Measurements from ENCODE around the gene WDR88.
A peak's percentile ranks its signal among the peaks of the same experiment; 100 is the strongest.
"Not testable (repeated sequence)": the region's sequence is repeated elsewhere in the genome, so short reads cannot be mapped to it uniquely, and the experiment has no call there.

The WDR88 gene

DNA sequence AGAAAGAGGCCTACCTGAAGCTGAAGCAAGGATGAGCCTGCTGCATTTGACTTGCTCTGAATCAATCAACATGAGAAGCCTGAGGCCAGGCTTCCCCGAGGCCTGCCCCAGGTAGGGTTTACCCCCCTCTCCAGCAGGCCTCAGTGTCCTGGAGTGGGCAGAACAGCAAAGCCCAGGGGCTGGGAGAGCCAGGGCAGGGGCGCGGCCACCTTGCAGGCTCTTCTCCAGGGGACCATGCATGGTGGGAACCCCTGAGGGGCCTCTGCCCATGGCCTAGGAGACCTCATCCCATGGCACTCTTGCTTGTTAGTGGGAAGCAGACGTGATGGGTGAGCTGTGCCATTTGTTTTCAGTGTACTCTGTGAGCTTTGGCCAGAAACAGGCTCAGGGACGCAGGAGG is 42.3 kb downstream of the WDR88 start:
- no peak for DNase-seq

DNA sequence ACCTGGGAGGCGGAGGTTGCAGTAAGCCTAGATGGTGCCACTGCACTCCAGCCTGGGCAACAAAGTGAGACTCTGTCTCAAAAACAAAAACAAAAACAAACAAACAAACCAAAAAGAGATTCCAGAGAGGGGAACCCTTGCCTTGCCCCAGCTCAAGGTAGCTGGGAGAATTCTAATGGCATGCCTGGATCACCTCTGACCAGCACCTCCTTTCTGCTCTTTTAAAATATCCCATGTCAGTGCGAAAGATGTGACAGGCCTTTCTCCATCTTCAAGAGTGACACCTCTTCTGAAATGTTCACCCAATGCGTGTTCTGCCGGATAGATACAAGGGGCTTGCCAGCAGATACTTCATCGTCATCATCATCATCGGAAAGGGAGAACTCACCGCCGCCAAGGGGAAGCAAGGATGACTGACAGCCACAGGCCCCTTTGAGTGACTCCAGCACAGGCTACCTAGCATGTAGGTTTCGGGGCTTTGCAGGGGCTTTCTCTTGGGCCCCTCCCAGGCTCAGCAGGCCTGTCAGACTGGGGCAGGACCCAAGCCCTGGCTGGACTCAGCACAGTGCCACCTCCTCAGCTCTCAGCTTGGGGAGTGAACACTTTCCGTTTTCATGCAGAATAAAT is 43.4 kb downstream of the WDR88 start:
- DNase-seq: no peak

DNA sequence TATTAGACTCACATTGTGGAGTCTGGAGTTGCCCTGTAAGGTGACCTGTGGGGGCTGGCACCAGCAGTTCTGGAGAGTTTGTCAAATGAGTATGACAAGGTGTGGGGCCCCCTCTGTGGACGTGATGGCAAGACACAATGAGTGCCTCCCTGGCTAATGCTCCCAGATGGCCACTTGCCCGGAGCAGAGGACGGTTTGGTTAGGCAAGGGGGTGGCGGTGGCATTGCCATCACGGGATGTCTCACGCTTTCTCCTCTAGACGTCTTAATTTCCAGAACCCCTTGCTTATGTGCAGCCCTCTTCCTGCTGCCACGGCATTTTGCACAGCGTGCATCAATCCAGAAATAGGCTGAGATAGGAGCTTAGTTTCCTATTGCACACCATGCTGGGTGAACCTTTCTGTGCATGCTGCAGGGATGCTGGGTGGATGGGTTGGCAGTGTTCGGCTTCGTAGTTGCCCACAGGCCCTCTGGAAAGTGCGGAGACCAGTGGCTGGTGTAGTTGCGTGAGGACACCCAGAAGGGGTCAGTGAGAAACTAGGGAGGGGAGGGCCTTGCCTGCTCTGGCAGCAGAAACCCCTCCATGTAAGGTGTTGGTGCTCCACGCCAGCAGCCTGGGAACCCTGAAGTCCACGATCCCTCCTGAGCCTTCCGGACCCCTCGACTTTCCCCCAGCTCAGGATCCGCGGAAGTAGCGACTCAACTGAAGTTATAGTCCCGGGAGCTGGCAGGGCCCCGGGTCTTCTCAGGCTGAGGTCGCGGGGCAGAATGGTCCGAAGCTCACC is 44.2 kb downstream of the WDR88 start:
- DNase-seq: peak; percentile 38

DNA sequence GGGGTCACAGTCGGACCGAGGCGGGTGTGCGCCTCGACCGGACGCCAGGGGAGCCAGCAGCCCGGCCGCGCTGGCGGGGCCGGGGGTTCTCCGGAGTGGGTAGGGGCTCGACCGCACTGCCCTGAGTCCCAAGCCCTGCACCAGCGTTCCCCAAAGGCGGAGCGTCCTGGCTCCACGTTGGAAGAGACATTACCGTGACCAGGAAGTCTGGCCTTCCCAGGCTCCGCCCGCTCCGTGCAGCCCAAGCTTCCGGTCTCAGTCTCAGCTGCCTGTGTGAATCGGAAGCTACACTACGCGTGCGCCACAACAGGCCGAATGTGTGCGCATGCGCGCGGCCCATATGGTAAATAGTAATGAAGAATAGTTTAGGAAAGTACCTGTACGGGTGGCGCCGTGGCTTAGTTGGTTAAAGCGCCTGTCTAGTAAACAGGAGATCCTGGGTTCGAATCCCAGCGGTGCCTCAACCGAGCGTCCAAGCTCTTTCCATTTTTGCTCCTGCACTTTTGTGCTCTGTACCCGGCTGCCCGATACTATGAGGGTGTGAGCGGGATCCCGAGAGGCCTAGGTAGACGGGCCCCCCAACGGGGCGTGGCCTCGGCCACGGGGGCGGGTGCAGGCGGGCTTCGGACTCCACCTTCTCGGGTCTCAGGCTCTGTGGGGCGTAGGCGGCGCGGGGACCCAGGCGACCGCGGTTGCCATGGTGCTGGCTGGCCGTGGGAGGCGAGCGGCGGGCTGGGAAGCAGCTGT is 44.9 kb downstream of the WDR88 start:
- DNase-seq: peak; percentile 99

DNA sequence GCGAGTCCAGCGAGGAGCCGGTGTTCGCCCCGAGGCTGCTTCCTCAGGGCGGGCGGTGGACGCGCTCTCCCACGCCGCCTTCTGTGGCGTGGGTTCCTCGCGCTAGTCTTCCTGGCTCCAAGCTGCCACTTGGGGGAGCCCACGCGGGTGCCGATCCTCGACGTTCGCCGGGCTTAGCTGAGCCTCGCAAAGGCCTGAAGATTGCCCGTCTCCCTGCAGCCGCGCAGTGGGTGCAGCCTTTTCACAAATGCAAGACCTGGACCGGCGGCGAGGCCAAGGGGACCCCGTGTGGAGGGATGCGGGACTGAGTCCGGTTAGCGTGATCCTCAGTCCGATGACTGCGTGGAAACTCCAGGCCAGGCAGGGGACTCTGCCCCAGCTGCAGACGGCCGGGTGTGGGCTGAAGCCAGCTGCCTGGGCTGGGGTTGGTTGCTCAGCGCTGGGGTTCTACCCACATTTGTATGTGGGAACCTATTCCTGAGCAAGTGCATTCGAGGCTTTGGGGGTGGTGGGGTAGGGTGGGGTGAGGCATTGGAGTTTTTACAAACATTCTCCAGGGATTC is 45.6 kb downstream of the WDR88 start:
- no peak for DNase-seq

DNA sequence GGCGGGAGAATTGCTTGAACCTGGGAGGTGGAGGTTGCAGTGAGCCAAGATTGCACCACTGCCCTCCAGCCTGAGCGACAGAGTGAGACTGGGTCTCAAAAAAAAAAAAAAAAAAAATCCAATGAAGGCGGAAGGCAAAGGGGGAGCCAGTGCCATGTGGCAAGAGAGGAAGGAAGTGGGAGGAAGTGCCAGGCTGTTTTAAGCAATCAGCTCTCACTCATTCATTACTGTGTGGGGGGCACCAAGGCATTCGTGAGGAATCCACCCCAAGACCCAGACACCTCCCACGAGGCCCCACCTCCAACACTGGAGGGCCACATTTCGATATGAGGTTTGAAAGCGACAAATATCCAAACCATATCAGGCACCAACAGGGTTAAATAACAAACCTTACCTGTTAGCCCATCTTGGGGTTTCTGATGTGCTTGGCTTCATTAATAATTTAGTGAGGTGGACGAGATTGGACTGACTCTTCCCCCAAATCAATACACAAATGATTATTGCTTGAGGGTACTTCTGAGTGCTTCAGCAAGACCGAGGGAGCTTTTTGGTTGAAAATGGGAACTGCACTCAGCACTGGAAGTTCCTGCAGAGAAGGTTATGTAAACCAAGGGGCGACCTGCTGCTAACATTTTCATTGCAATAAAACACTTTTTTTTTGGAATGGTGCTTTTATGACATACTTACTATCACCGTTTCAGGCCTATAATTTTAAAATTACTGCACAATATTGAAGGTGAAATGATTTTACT is 54.7 kb downstream of the WDR88 start:
- DNase-seq: no peak

DNA sequence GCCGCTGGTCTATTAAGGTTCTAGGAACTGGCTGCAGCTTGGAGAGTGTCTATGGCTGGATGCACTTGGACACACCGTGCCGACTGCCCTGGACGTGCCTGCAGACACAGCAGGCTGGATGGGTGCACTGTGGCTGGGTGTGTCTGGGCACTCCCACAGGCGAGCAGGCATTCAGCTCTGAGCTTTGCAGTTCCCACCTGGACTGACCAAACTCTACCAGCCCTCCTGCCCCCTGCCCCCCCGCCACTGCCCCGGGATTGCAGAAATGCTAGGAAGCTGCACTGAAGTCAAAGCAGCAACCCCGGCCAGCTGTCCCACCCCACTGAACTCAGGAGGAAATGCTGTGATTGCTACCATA is 55.2 kb downstream of the WDR88 start:
- DNase-seq: no peak

DNA sequence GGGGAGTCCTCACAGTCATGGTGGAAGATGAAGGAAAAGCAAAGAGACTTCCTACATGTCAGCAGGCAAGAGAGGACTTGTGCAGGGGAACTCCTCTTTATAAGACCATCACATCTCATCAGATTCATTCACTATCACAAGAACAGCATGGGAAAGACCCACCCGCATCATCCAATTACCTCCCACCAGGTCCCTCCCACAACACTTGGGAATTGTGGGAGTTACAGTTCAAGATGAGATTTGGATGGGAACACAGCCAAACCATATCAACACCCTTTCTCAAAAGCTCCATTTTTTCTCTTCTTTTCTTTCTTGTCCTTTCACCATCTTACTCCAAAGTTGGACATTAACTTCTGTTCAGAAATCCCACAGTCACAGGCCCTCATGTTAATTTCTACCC is 57.5 kb downstream of the WDR88 start:
- no peak for DNase-seq

DNA sequence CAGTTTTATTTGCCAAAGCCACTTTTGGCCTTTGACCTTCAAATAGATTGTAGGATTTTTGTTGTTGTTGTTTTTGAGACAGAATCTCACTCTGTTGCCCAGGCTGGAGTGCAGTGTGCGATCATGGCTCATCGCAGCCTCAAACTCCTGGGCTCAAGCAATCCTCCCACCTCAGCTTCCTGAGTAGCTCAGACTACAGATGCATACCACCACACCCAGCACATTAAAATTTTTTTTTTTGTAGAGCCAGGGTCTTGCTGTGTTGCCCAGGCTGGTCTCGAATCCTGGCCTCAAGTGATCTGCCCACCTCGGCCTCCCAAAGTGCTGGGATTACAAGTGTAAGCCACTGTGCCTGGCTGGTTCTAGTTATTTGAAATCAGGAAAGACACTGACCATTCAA is 59.2 kb downstream of the WDR88 start:
- DNase-seq: not testable (repeated sequence)

DNA sequence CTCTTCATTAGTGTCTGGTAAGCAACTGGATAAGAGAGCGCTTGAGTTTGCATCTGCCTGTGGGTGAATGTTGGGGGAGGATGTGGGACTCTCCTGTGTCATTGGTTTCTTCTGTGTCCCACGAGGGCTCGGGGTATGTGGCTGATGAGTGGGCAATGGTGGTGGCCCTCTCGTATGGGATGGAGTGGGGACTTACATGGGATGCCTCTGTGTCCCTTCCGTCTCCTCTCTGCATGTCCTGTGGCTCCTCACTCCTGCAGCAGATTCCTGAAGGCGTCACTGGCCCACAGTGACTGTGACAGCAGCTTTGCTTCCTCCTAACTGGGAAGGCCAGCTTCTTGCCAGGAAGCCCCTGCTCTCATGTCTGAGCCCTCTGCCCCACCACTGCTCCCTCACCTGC is 59.6 kb downstream of the WDR88 start:
- DNase-seq: no peak

DNA sequence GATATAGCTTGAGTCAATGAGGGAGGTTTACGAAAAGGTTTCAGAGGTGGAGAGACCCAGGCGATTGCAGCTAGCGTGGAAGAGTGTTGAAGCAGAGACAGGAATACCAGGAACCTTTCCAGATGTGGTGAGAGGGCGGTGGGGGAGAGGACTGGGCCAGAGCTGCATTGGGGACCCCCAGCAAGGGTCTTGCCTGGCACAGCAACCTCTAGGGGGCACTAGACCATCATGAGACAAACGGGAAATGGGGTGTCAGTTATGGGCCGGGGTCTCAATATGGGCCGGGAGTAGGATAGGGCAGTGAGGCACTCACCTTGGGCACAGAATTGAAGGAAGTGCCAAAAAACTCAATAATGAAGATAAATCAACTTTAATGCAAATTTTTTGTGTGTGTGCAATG is 60.1 kb downstream of the WDR88 start:
- no peak for DNase-seq

DNA sequence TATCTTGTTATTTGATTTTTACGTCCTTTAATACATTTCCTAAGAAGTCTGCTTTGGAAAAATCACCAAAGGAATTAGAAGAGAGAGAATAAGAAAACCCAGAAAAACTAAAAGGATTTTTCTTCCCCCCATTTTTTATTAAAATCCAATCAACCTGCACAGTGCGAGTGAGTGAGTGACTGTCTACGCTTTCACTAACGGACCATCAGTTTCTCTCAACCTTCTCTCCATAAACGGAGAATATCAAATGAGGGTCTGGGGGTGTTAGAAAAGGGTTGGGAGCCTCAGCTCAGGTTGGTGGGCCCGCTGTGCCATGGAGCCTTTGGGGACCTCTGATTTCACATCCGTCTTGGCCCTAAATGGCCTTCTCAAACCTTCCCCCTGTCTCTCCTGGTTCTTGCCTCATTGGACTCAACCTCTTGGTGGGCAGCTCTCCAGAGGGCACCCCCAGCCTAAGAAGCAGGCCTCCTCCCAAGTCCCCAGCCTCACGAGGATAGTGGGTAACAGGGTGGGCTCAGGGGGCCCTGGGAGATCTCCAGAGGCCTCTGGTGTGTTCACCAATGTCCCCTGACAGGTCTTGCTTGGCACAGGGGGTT is 61.5 kb downstream of the WDR88 start:
- DNase-seq: no peak

DNA sequence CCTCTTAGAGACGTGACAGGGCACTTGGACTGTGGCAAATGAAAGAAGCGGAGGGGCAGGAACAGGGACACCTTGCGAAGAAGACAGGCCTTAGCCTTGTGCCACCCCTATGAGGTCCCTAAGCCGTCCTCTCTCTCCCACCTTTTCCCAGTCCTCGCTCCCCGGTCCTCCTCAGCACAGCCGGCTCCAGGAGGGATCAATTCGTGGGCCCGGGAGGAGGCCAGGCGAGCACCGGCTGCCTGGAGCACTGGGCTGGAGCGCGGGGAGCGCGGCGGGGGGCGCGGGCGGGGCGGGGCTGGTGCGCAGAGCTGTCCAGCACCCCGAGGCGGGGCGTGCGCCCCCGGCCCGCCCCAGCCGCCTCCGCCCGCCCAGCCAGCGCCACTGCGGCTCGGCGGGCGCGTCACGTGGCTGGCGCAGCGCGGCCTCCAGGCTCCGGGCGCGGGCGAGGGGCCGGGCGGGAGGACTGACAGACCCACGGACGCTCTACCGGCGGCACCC is 62.0 kb downstream of the WDR88 start, which contains the start of gene LRP3:
LRP3 (plus strand) TSS at position 466 of the 498 bp plus-strand sequence. CDS start 456 bp downstream, outside the sequence.
- peak; percentile 24 for DNase-seq

DNA sequence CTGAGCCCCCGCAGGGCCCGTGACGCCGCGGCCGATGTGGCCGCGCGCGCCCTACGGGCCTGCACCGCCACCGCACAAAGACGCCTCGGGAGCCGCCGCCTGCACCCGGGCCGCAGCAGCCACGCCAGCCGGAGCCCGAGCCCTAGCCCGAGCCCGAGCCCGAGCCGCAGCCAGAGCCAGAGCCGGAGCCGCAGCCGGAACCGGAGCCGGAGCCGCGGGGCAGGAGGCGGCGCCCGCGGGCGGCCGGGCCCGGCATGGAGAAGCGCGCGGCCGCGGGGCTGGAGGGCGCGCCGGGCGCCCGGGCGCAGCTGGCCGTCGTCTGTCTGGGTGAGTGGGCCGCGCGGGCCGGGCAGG is 62.6 kb downstream of the WDR88 start:
- peak; percentile 11 for DNase-seq

DNA sequence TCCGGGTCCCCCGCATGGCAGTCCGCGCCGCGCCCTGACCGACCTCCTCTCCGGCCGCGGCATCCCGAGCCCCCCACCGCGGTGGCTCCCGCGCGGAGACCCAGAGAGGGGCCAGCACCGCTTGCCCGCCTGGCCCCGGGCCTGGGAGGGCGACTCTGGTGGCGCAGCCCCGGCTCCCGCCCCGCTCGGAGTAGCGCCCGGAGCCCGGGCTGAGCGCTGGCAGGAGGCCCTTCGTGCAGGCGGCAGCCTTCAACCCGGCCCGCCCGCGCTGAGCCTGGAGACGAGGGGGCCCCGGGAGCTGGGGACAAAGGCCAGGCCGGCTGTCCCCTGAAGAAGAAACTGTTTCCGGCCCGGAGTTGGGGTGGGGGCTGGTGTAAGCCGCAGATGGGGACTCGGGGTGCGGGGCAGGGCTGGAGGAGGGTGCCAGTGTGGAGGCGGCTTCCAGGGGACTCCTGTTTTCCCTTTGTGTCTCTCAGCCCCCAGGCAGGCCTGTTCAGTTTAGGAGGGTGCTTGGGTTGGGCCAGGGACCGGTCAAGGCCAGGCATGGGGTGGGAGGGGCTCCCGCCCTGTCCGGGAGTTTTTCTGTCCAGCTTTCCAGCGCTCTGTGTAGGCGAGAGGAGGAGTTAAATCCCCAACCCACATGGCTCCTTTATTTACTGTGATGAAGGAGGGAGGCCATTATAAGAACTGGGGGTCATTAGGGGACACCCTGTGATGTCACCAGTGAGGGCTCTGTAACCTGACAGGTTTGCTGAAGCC is 63.2 kb downstream of the WDR88 start:
- DNase-seq: peak; percentile 63

DNA sequence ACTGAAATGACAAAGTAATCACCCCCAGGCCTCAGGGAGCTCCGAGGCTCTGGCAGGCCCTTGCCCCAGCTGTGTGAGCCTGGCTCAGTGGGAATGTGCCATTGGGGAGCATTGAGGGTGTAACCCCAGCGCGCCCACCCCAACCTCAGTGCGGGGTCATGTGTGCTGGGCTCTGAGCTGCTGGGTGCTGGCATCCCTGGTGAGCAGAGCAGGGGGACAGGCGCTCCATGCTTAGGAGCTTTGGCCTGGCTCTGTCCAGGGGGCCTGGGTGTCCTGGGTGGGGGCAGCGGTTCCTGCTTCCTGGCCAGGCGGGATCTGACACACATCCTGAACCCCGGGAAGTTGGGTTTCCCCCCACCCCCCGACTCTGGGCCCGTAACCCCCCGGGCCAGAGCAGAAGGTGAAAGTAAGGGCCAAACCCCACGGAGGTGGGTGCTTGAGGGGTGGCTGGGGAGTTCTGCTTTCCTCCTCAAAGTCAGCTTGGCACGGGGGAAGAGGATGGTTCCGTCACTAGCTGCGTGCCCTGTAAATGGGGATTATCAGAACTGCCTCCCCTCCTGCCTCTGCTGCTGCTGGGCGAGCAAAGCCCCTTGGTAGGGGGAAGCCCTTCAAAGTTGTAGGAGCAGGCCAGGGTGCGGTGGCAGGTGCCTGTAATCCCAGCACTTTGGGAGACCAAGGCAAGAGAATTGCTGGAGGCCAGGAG is 63.9 kb downstream of the WDR88 start:
- DNase-seq: no peak

DNA sequence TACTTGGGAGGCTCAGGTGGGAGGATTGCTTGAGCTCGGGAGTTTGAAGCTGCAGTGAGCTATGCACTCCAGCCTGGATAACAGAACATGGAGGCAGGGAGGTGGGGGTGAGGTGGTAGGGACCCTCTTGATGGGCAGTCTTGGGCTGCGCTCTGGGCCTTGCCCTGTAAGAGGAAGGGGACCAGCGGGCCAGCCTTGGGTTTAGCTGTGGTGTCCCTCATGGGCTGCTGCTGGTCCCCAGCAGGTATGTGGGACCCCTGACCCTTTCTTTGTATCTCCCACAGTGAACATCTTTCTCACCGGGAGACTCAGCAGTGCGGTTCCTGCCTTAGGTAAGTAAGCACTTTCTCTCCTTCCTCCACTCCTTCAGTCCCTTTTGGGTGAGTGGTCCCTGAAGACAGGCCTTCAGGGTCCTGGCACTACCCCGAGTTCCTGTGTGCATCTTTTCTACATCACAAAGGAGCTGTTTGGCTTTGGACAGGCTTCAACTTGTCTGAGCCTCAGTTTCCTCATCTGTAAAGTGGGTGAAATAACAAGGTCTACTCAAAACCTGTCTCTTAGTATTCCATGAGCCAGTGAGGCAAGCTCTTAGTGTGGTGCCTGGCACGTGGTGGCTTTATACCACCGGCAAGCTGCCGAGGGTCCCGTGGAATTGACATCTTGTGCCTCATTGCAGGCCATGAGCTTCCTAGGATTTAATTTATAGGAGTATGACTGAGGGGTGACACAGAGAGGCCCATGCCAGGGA is 64.7 kb downstream of the WDR88 start:
- DNase-seq: no peak

DNA sequence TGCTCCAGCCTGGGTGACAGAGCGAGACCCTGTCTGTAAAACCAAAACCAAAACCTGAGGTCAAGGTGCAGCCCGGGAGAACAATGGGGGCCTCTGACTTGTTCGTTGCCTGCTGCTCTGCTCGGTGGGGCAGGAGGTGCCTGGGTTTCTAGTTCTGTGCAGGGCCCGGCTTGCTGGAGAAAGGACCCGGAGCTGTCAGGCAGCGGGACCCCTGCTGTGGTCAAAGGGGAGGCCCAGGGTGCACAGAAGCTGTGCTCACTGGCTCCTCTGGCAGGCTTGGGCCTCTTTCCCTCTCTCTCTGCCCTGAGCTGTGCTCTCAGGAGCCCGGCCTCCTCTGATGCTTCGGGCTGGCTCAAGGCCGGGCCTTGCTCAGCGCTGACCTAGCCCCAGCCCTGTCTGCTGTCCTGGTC is 65.7 kb downstream of the WDR88 start:
- DNase-seq: no peak

DNA sequence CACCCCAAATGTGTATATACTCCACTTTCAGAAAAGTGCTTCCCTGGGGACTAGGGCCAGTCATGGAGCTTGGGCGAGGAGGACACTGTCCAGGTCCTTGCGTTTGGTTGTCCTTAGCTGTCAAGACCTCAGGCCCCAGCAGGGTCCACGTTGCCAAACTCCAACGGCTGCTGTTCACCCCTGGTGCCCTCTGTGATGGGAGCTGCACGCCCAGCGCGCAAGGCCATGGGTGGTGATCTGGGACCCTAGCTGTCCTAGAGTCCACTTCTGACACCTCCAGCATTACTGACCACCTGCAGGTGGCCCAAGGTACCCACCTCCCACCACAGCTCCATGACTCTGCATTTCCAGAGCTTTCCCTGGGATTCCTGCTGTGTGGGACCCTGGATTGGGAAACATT is 66.3 kb downstream of the WDR88 start:
- DNase-seq: no peak
